DMS79 (cell line): ENCODE measurements around the gene PHF20.
A peak's percentile ranks its signal among the peaks of the same experiment; 100 is the strongest.
"Not testable (repeated sequence)": the region's sequence is repeated elsewhere in the genome, so short reads cannot be mapped to it uniquely, and the experiment has no call there.

Experiments used
- DNase-seq: peaks from one replicate; lab custom pipeline; 2025; lab: John Stamatoyannopoulos, UW

The PHF20 gene

GRCh38 chr20:35776513-35777101, 4.8 kb downstream of the PHF20 start:
- no peak for DNase-seq

- DNase-seq: not testable (repeated sequence)
These were observed 12.0 kb downstream of the PHF20 start for GRCh38 chr20:35783811-35784210.

- DNase-seq: not testable (repeated sequence)
These were observed 13.7 kb downstream of the PHF20 start for GRCh38 chr20:35785541-35785940.

- peak; percentile 16 for DNase-seq
These were observed 17.0 kb downstream of the PHF20 start for GRCh38 chr20:35788796-35789195.

GRCh38 chr20:35791097-35791496, 19.3 kb downstream of the PHF20 start:
- no peak for DNase-seq

GRCh38 chr20:35791821-35792220, 20.0 kb downstream of the PHF20 start:
- no peak for DNase-seq

GRCh38 chr20:35792740-35793139, 20.9 kb downstream of the PHF20 start:
- DNase-seq: no peak

- no peak for DNase-seq
These were observed 24.8 kb downstream of the PHF20 start for GRCh38 chr20:35796571-35796970.

GRCh38 chr20:35801865-35802264, 30.1 kb downstream of the PHF20 start:
- DNase-seq: no peak

GRCh38 chr20:35806075-35806474, 34.3 kb downstream of the PHF20 start:
- DNase-seq: no peak

GRCh38 chr20:35807877-35808276, 36.1 kb downstream of the PHF20 start:
- no peak for DNase-seq

- no peak for DNase-seq
These were observed 48.9 kb downstream of the PHF20 start for GRCh38 chr20:35820715-35821114.

- DNase-seq: no peak
These were observed 50.0 kb downstream of the PHF20 start for GRCh38 chr20:35821807-35822242.

- DNase-seq: no peak
These were observed 51.3 kb downstream of the PHF20 start for GRCh38 chr20:35823147-35823546.

- DNase-seq: no peak
These were observed 52.1 kb downstream of the PHF20 start for GRCh38 chr20:35823937-35824336.

GRCh38 chr20:35826397-35826998, 54.7 kb downstream of the PHF20 start:
- no peak for DNase-seq

- no peak for DNase-seq
These were observed 56.6 kb downstream of the PHF20 start for GRCh38 chr20:35828434-35828833.

- DNase-seq: no peak
These were observed 57.1 kb downstream of the PHF20 start for GRCh38 chr20:35828916-35829315.

- DNase-seq: no peak
These were observed 58.4 kb downstream of the PHF20 start for GRCh38 chr20:35830264-35830663.

- DNase-seq: no peak
These were observed 59.2 kb downstream of the PHF20 start for GRCh38 chr20:35831029-35831428.

GRCh38 chr20:35831971-35832370, 60.2 kb downstream of the PHF20 start:
- DNase-seq: no peak

- DNase-seq: no peak
These were observed 61.4 kb downstream of the PHF20 start for GRCh38 chr20:35833241-35833640.

- no peak for DNase-seq
These were observed 65.9 kb downstream of the PHF20 start for GRCh38 chr20:35837577-35838195.

GRCh38 chr20:35838205-35838604, 66.4 kb downstream of the PHF20 start:
- no peak for DNase-seq
